ENCODE results near the gene CCDC12.

CCDC12 gene

GRCh38 chr3:46955157-46955556 is 21.4 kb downstream of the CCDC12 start:
- no peak for DNase-seq

- DNase-seq = no peak
These were observed 22.4 kb downstream of the CCDC12 start for GRCh38 chr3:46954178-46954577.

GRCh38 chr3:46953234-46954010 is 23.1 kb downstream of the CCDC12 start:
- DNase-seq = no peak

- DNase-seq = no peak
These were observed 23.7 kb downstream of the CCDC12 start for GRCh38 chr3:46952813-46953212.

GRCh38 chr3:46950650-46951241 is 25.8 kb downstream of the CCDC12 start:
- DNase-seq = no peak

- DNase-seq = no peak
These were observed 26.4 kb downstream of the CCDC12 start for GRCh38 chr3:46950177-46950576.

- DNase-seq = no peak
These were observed 27.5 kb downstream of the CCDC12 start for GRCh38 chr3:46948830-46949671.

- DNase-seq = no peak
These were observed 28.4 kb downstream of the CCDC12 start for GRCh38 chr3:46947981-46948791.

GRCh38 chr3:46947546-46947901 is 29.0 kb downstream of the CCDC12 start:
- no peak for DNase-seq

- DNase-seq = no peak
These were observed 29.5 kb downstream of the CCDC12 start for GRCh38 chr3:46946856-46947545.

- no peak for DNase-seq
These were observed 30.1 kb downstream of the CCDC12 start for GRCh38 chr3:46946416-46946815.

GRCh38 chr3:46944191-46944590 is 32.4 kb downstream of the CCDC12 start:
- no peak for DNase-seq

- no peak for DNase-seq
These were observed 33.0 kb downstream of the CCDC12 start for GRCh38 chr3:46943237-46944187.

GRCh38 chr3:46942481-46943236 is 33.9 kb downstream of the CCDC12 start:
- no peak for DNase-seq

- no peak for DNase-seq
These were observed 34.5 kb downstream of the CCDC12 start for GRCh38 chr3:46942076-46942475.

GRCh38 chr3:46939578-46940445 is 36.7 kb downstream of the CCDC12 start:
- DNase-seq = no peak

GRCh38 chr3:46938118-46938517 is 38.4 kb downstream of the CCDC12 start:
- DNase-seq = no peak

- DNase-seq = no peak
These were observed 39.8 kb downstream of the CCDC12 start for GRCh38 chr3:46936733-46937250.
